ENCODE data around the gene MTG1.
"Not testable (repeated sequence)": the region's sequence is repeated elsewhere in the genome, so short reads cannot be mapped to it uniquely, and the experiment has no call there.

Gene MTG1

DNA sequence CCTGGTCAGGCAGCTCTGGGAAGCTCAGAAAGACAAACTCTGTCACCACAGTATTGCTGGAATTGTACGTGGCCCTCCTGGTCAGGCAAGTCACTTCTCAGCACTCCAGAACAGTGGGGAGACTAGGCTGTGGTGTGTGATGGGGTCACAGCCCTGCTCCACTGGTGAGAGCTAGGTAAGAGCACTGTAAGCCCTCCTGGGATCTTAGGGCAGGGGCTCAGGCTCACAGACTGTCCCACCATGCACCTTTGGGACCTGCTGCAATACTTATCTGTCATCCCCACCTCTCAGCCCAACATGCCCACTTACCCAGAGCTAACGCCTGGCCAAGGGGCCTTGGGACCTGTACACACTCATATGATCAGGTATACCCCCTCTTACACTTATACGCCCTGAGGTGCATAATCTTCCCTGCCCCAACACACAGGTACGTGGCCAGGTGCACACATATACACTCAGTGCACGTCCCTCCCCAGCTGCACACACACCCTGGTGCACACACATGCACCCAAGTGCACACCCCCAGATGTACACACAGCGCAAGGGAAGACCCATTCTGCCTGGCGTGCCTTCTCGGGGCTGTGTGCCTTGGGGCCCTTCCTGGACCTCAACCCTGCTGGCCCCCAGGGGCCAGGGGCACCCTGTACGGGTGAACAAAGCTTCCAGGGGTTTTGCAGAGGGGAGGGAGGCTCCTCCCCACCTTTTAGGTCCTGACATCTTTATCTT lies 38.1 kb downstream of the MTG1 start:
- DNase-seq (ENCODE audit: extremely low spot score); CTCF ChIA-PET; POLR2A ChIA-PET: not testable (repeated sequence)

DNA sequence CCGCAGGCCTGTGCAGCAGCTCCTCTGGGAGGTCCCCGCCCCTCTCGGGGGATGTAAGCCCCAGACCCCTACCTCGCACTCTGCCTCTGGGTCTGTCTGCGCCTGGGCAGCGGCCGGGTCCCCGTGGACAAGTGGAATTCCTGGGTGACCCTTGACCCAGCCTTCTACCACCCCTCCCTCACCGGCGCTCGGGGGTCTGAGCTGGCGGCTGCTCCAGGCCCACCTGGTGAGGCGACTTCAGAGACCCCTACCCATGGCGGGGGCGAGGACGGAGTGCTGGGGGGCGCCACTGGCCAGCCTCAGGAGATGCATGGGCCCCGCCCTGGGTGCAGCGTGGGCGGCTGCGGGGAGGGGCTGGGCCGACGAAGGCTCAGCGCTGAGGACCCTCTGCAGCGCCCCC lies 38.8 kb downstream of the MTG1 start:
- DNase-seq (ENCODE audit: extremely low spot score); POLR2A ChIA-PET; CTCF ChIA-PET: not testable (repeated sequence)

DNA sequence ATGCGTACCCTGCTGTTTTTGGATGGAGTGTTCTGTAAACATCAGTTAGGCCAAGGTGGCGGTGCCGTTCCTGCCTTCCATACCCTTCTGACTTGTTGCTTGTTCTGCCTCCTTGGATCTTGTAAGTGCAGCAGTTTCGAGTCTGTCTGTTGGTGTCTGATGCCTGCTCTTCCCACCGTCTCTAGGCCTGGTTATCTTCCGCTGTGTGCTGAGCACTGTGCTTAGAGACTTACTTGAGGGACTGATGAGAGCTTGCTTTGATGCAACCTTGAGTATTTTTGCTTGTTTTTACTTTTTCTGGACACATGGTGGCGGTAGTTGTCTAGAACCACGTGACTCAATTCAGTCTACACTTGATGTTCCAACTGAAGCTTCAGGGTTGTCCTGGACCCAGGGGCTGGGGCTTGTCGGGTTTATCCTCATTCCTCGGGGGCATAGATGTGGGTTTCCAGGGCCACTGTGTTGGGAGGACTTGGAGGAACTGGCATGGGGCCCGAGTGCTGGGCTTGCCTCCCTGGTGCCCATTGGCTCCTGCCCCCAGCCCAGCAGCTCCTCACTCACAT lies 44.8 kb downstream of the MTG1 start:
- DNase-seq (ENCODE audit: extremely low spot score), result peak; percentile 61
- CTCF ChIA-PET, result interaction anchor here (0.6 to 0.8 kb wide), 2 partner anchors 111 to 171 kb away, joined by 3 read pairs; no protein-coding TSS in a partner anchor
- POLR2A ChIA-PET, result interaction anchor here (1.0 kb wide), 1 partner anchor 81 kb away, joined by 4 read pairs; no protein-coding TSS in a partner anchor
- TF ChIP-seq FOXM1 (IDR thresholded peaks at IDR 0.05; ENCODE audit: borderline replicate concordance), result no peak
- no peak for TF ChIP-seq LEF1 (IDR thresholded peaks at IDR 0.05; ENCODE audit: borderline replicate concordance)
- no peak for TF ChIP-seq ELF4 (IDR thresholded peaks at IDR 0.05)

DNA sequence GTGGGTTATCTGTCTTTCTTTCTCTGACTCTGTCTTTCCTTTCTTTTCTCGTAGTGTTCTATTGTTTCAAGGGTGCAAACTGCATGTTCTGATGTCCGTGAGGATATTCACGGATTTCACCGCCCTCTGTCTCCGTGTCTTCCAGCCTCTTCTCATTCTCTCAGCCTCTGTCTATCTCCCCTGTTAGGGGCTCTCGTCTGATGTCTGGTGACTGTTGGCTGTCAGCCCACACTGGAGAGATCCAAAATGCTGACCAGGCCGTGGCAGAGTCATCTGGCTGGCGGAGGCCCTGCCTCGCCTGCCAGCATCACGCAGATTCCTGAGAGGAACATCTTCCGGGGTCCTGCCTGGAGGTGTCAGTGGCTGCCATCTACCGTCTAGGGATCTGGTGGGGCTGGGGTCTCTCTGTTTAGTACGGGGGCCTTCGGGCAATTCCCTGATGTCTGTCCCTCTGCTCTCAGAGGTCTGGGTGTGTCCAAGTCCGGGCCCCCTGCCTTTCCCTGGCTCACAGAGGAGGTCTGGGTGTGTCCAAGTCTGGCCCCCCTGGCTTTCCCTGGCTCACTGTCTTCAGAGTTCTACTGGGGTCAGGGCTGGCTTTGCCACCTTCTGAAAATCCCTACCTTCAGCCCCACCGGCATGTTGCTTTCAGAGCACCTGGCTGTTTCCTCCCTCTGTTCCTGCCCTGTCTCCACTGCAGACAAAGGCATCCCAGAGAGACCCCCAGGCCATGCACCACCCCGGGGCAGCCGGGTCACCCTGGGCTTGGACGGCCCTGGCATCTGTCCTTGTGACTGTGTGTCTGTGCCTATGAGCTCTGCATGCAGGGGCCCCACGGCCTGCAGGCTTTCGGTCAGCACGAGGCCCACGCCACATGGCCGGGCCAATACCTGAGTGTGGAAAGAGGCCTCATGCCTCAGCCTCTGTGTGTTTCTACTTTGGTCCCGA lies 45.8 kb downstream of the MTG1 start:
- no peak for DNase-seq (ENCODE audit: extremely low spot score)
- no peak for TF ChIP-seq LEF1 (IDR thresholded peaks at IDR 0.05; ENCODE audit: borderline replicate concordance)
- no peak for TF ChIP-seq BHLHE40 (IDR thresholded peaks at IDR 0.05; ENCODE audit: borderline replicate concordance)
- TF ChIP-seq ZNF384 (IDR thresholded peaks at IDR 0.05), result no peak
- CTCF ChIA-PET, result no interaction called here
- POLR2A ChIA-PET, result no interaction called here

DNA sequence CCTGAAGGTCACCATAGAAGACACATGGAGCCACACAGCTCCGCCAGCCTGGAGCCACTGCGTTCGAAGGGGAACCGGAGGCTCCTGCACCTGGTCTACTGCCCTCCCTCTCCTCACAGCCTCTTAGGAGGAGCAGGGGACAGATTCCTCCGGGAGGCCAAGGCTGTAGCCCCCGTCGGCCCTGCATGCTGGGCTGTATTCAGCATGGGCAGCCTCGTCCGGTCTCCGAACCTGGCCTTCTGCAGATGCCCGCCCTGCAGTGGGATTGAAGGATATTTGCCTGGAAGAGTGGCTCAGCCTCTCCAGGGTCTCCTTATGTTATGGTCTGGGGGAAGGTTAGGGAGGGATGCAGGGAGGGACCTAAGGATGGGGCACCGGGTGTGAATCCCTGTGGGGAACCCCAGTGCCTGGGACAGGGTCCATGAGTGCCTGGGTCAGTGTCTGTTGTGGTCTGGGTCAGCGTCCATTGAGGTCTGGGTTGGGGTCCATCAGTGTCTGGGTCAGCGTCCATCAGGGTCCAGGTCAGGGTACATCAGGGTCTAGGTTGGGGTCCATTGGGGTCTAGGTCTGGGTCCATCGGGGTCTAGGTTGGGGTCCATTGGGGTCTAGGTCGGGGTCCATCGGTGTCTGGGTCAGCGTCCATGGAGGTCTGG lies 46.8 kb downstream of the MTG1 start:
- no peak for DNase-seq (ENCODE audit: extremely low spot score)
- TF ChIP-seq NFRKB (IDR thresholded peaks at IDR 0.05) (no peak), SUZ12 (IDR thresholded peaks at IDR 0.05) (no peak), TARDBP (IDR thresholded peaks at IDR 0.05) (no peak), CTBP1 (IDR thresholded peaks at IDR 0.05; ENCODE audit: borderline replicate concordance) (no peak), BHLHE40 (IDR thresholded peaks at IDR 0.05; ENCODE audit: borderline replicate concordance) (no peak), ZNF384 (IDR thresholded peaks at IDR 0.05) (no peak), ARNT (IDR thresholded peaks at IDR 0.05) (no peak), HDGF (IDR thresholded peaks at IDR 0.05; ENCODE audit: borderline replicate concordance) (no peak), FOXM1 (IDR thresholded peaks at IDR 0.05; ENCODE audit: borderline replicate concordance) (no peak), FOXA1 (IDR thresholded peaks at IDR 0.05) (no peak), L3MBTL2 (conservative IDR thresholded peaks at IDR 0.05) (no peak), FOXK2 (IDR thresholded peaks at IDR 0.05) (no peak)
- TF ChIP-seq, protein P1, sequence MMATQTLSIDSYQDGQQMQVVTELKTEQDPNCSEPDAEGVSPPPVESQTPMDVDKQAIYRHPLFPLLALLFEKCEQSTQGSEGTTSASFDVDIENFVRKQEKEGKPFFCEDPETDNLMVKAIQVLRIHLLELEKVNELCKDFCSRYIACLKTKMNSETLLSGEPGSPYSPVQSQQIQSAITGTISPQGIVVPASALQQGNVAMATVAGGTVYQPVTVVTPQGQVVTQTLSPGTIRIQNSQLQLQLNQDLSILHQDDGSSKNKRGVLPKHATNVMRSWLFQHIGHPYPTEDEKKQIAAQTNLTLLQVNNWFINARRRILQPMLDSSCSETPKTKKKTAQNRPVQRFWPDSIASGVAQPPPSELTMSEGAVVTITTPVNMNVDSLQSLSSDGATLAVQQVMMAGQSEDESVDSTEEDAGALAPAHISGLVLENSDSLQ (IDR thresholded peaks at IDR 0.05), result no peak
- CTCF ChIA-PET, result no interaction called here
- POLR2A ChIA-PET, result no interaction called here

DNA sequence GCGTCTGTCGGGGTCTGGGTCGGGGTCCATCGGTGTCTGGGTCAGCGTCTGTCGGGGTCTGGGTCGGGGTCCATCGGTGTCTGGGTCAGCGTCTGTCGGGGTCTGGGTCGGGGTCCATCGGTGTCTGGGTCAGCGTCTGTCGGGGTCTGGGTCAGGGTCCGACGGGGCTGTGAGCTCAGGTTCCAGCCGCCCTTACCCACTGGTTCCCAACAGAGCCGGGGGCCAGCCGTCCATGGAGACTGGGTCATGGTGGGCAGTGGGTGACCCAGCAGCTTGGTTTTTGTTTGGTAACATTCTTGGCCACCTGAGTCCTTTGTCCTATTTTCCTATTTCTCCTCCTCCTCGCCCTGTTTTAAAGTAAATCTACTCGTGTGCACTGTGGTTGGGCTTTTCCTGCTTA lies 47.4 kb downstream of the MTG1 start:
- POLR2A ChIA-PET; DNase-seq (ENCODE audit: extremely low spot score); CTCF ChIA-PET: not testable (repeated sequence)

DNA sequence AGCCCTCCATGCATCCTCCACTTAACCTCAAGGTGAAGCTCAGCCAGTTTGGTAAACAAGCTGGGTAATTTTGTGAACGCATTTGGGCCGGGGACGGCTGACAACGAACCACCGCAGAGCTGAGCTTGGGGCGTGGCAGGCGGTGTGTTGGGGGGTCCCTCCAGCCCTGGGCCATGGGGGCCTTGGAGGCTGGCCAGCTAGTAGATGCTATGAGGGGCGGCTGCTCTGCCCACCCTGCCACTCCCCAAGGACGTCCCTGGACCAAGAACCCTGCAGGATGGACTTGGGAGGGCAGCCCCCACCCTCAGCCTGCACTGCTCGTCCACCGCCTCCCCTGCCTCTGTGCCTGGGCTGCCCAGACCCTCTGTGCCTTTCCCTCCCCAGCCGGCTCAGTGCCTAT lies 47.8 kb downstream of the MTG1 start:
- POLR2A ChIA-PET, result no interaction called here
- no peak for DNase-seq (ENCODE audit: extremely low spot score)
- CTCF ChIA-PET, result no interaction called here
- TF ChIP-seq, protein P1 (IDR thresholded peaks at IDR 0.05), result no peak
- TF ChIP-seq FOXM1 (IDR thresholded peaks at IDR 0.05; ENCODE audit: borderline replicate concordance) (no peak), ARNT (IDR thresholded peaks at IDR 0.05) (no peak), ZNF384 (IDR thresholded peaks at IDR 0.05) (no peak), FOXK2 (IDR thresholded peaks at IDR 0.05) (no peak), CTBP1 (IDR thresholded peaks at IDR 0.05; ENCODE audit: borderline replicate concordance) (no peak), TARDBP (IDR thresholded peaks at IDR 0.05) (no peak), L3MBTL2 (conservative IDR thresholded peaks at IDR 0.05) (no peak), SUZ12 (IDR thresholded peaks at IDR 0.05) (no peak), ELF4 (IDR thresholded peaks at IDR 0.05) (no peak), LEF1 (IDR thresholded peaks at IDR 0.05; ENCODE audit: borderline replicate concordance) (no peak), BHLHE40 (IDR thresholded peaks at IDR 0.05; ENCODE audit: borderline replicate concordance) (no peak)

All from HEK293T (cell line).